Suprapubic skin (tissue), 4 donors: ENCODE measurements around the gene TMEM125. TPM values are rescaled to one million over a fixed set of nuclear protein-coding genes. Genes with fewer than 3 reads are reported as not detected.
A peak's percentile ranks its signal among the peaks of the same experiment; 100 is the strongest.

Experiments
- DNase-seq, 2 donors: peaks; one replicate each; pipeline ENCODE4 v3.0.0-alpha.2; 2019; ENCODE audit warnings: low spot score in 2 of 2
- H3K27ac ChIP-seq: fragments of 200-600 bp; sonication (generic); one replicate; pipeline ENCODE4 v1.5.1; 2019
- H3K27me3 ChIP-seq: fragments of 200-600 bp; sonication (generic); one replicate; pipeline ENCODE4 v1.5.1; 2019
- H3K36me3 ChIP-seq: fragments of 200-600 bp; sonication (generic); one replicate; pipeline ENCODE4 v1.5.1; 2019
- H3K4me1 ChIP-seq: fragments of 200-600 bp; sonication (generic); one replicate; pipeline ENCODE4 v1.5.1; 2019
- H3K4me3 ChIP-seq: fragments of 200-600 bp; sonication (generic); one replicate; pipeline ENCODE4 v1.5.1; 2019; ENCODE audit warnings: mild to moderate bottlenecking
- H3K9me3 ChIP-seq: fragments of 200-600 bp; sonication (generic); one replicate; pipeline ENCODE4 v1.5.1; 2019
- EP300 ChIP-seq: sonication (generic); formaldehyde crosslinking; IDR thresholded peaks from one replicate; pipeline ENCODE4 v1.6.1; 2017; ENCODE audit warnings: antibody characterized with exemption
- POLR2A ChIP-seq, 2 donors: fragments of 450-650 bp; IDR thresholded peaks; one replicate each; pipeline ENCODE4 v1.6.1; 2017; ENCODE audit warnings: antibody characterized with exemption in 2 of 2, mild to moderate bottlenecking in 2 of 2, moderate library complexity in 2 of 2
- POLR2AphosphoS5 ChIP-seq, 3 donors: sonication (generic); formaldehyde crosslinking; IDR thresholded peaks; one replicate each; pipeline ENCODE4 v1.6.1; 2017; ENCODE audit warnings: antibody characterized with exemption in 3 of 3
- WGBS: methylation state at CpG from one replicate; pipeline ENCODE4 v1.1.5; 2018; 5-methylcytosine and 5-hydroxymethylcytosine counted together
- total RNA-seq, 4 donors: library from RNA; depleted of rRNA; stranded (reverse); fragments of >200 nt; gene quantifications; one replicate each; pipeline ENCODE4 v1.1.0, GENCODE V29; 2016
- TF ChIP-seq, protein P1 (sequence below), 2 donors: fragments of 200-600 bp in 1 of 2; fragments of 450-650 bp in 1 of 2; sonication (generic) in 1 of 2; IDR thresholded peaks; one replicate each; pipeline ENCODE4 v1.5.1; 2016 to 2019; ENCODE audit warnings: antibody characterized with exemption in 2 of 2, mild to moderate bottlenecking in 1 of 2, moderate library complexity in 1 of 2

TMEM125 gene
- total RNA-seq, 4 donors from 2014 or later = 5.7 to 27.1 (median 14.8) TPM

DNA sequence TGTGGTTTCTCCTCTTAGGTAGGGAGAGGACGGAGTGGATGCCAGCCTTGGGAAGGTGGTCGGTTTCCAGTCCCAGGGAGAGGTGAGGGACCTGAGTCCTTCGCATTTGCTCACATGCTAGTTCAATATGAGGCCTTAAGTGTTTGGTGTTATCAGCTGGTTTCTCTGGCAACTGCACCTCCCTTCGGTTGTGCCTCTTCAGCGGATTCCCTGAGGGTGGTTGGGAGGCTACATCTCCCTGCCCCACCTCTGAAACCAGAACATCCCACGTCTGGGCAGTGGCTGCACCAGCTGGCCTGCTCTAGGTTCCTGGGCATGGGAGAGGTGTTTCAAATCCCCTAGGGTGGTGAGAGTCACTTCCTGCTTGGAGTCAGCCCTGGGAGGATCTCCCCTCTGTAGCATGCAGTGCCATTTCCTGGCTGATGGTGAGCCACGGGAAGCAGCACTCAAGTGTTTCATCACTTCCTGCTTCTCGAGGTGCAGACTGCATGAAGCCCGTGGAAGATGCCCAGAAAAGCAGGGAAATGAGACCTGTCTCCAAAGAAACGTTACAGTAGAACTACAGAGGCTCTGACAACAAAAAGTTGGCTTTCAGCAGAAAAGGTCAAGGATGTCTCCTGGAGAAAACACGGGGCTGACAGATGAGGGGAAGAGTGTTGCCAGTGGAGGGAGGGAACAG is 4.5 kb downstream of the TMEM125 start:
- TF ChIP-seq POLR2AphosphoS5 (IDR thresholded peaks at IDR 0.05) (no peak), EP300 (no peak), POLR2A (IDR thresholded peaks at IDR 0.05) (no peak)
- TF ChIP-seq, protein P1, sequence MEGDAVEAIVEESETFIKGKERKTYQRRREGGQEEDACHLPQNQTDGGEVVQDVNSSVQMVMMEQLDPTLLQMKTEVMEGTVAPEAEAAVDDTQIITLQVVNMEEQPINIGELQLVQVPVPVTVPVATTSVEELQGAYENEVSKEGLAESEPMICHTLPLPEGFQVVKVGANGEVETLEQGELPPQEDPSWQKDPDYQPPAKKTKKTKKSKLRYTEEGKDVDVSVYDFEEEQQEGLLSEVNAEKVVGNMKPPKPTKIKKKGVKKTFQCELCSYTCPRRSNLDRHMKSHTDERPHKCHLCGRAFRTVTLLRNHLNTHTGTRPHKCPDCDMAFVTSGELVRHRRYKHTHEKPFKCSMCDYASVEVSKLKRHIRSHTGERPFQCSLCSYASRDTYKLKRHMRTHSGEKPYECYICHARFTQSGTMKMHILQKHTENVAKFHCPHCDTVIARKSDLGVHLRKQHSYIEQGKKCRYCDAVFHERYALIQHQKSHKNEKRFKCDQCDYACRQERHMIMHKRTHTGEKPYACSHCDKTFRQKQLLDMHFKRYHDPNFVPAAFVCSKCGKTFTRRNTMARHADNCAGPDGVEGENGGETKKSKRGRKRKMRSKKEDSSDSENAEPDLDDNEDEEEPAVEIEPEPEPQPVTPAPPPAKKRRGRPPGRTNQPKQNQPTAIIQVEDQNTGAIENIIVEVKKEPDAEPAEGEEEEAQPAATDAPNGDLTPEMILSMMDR (IDR thresholded peaks at IDR 0.05) = no peak
- Histone ChIP-seq H3K27me3 (peaks cover 6% of the 10 kb centered on the region), H3K36me3 (no peaks in the 10 kb centered on the region), H3K9me3 (no peaks in the 10 kb centered on the region), H3K4me3 (no peak overlapping the region), H3K27ac (no peak overlapping the region), H3K4me1 (peaks cover 17% of the 10 kb centered on the region)
- WGBS = 25% methylated on average over 6 of the region's 11 CpGs
- DNase-seq = peak; percentile 53 to 57

DNA sequence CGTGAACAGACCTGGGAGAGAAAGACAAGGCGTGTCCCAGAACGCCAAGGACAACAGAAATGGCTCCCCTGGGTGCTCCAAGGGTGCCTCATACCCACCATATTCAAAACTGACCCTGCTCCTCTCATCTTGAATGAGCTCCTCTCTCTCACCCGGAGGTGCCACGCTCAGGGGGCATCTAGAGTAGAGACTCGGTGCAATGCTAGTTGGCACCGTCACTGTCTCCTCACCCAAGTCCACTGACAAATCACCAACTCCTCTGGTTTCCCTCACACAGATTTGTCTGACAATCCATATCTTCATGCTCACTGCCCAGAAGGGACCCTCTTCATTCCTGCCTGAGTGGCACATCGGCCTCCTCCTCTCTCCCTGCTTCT is 5.0 kb downstream of the TMEM125 start:
- H3K4me1 ChIP-seq = peaks cover 17% of the 10 kb centered on the region
- no peak overlapping the region for H3K27ac ChIP-seq
- DNase-seq = peak; percentile 36 to 69
- no peak overlapping the region for H3K4me3 ChIP-seq
- 81% methylated on average over 8 of the region's 8 CpGs for WGBS
- TF ChIP-seq EP300 = no peak
- TF ChIP-seq POLR2AphosphoS5 (IDR thresholded peaks at IDR 0.05) = no peak
- TF ChIP-seq POLR2A (IDR thresholded peaks at IDR 0.05) = no peak
- TF ChIP-seq, protein P1 (IDR thresholded peaks at IDR 0.05) = no peak
- no peaks in the 10 kb centered on the region for H3K9me3 ChIP-seq
- H3K36me3 ChIP-seq = no peaks in the 10 kb centered on the region
- H3K27me3 ChIP-seq = peaks cover 6% of the 10 kb centered on the region

DNA sequence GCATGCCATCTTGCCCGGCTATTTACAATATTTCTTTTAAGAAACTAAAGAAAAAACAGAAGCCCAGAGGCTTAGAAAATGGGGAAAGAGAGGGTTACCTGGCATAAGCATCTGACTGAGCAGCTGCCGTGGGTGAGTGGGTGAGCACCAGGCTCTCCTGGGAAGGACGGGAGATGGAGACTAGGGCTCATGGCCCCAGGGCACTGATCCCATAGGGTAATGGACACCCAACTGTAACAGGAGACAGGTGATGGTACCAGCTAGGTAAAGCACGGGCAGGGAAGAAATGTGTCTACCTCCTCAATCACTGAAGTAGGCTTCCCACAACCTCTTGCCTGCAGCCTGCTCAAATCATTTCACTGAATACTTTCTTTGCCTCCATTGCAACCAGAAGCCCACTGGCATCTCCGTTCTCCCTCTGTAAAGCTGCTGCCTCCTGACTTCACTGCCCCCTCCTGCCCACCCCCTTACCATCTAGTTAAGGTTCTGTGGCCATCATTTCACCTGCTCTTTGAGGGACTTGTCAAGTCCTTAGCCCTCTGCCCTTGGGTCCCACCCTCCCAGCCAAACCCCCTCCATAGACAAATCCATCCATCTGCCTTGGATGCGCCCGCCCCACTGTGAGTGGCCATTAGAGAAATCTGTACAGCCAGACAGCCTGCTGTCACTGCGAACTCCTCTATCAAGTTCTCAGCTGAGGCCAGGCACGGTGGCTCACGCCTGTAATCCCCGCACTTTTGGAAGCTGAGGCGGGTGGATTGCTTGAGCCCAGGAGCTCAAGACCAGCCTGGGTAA is 6.2 kb downstream of the TMEM125 start:
- peak; percentile 27 to 58 for DNase-seq
- peaks cover 6% of the 10 kb centered on the region for H3K4me1 ChIP-seq
- TF ChIP-seq, protein P1 (IDR thresholded peaks at IDR 0.05) = no peak
- no peak for TF ChIP-seq POLR2AphosphoS5 (IDR thresholded peaks at IDR 0.05)
- no peak for TF ChIP-seq POLR2A (IDR thresholded peaks at IDR 0.05)
- no peak for TF ChIP-seq EP300
- H3K36me3 ChIP-seq = no peaks in the 10 kb centered on the region
- no peak overlapping the region for H3K27ac ChIP-seq
- WGBS = 81% methylated on average over 12 of the region's 12 CpGs
- H3K27me3 ChIP-seq = peaks cover 3% of the 10 kb centered on the region
- H3K4me3 ChIP-seq = no peak overlapping the region
- no peaks in the 10 kb centered on the region for H3K9me3 ChIP-seq

DNA sequence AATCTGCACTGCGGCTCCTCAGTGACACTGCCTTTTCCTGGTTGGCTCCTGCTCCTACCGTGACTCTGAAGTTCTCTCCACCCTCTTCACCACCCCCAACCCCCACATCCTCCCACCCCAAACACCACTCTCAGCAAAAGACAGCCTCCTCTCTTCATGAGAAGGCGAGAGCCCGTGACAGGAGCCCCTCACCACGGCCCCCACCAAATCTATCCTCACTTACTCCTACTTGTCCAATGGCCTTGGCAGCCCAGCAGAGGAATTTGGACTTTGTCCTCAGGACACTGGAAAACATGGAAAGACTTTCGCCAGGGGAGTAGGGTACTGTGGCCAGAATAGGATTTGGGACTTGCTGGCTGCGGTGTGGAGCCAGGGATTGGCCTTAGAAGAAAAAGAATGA is 6.9 kb downstream of the TMEM125 start:
- no peak overlapping the region for H3K4me3 ChIP-seq
- DNase-seq = peak; percentile 52 to 56
- 72% methylated on average over 7 of the region's 7 CpGs for WGBS
- H3K9me3 ChIP-seq = no peaks in the 10 kb centered on the region
- no peaks in the 10 kb centered on the region for H3K36me3 ChIP-seq
- no peaks in the 10 kb centered on the region for H3K27me3 ChIP-seq
- peaks cover 3% of the 10 kb centered on the region for H3K4me1 ChIP-seq
- H3K27ac ChIP-seq = no peak overlapping the region
- TF ChIP-seq EP300 (no peak), POLR2A (IDR thresholded peaks at IDR 0.05) (no peak), POLR2AphosphoS5 (IDR thresholded peaks at IDR 0.05) (no peak)
- TF ChIP-seq, protein P1 (IDR thresholded peaks at IDR 0.05) = no peak
